ENCODE results near the gene SLC22A23.

The SLC22A23 gene

GRCh38 chr6:3442431-3443220 is 14.2 kb downstream of the SLC22A23 start:
- DNase-seq = no peak

- DNase-seq = no peak
Observed at GRCh38 chr6:3440911-3441310, 15.9 kb downstream of the SLC22A23 start.

DNA sequence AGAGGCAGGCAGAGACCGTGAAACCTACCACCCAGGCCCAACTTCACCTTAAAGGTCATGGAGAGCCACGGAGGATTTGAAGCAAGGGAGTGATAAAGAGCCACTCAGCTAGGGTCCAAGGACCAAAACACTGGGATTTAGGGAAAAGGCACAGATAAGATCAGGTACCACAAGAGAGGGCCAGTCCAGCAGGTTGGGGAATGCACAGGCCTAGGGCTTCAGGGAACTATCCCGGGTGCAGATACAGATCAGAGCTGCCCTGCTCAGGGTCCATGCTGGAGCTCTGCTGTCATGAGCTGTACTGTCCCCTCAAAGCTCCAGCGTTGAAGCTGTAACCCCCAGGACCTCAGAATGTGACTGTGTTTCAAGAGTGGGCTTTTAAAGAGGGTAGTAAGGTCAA is 16.9 kb downstream of the SLC22A23 start:
- no peak for DNase-seq

- peak; percentile 71 for DNase-seq
Observed at GRCh38 chr6:3438190-3439167, 18.4 kb downstream of the SLC22A23 start.

GRCh38 chr6:3433005-3433404 is 23.8 kb downstream of the SLC22A23 start:
- no peak for DNase-seq

- DNase-seq = no peak
Observed at GRCh38 chr6:3432416-3432815, 24.4 kb downstream of the SLC22A23 start.

DNA sequence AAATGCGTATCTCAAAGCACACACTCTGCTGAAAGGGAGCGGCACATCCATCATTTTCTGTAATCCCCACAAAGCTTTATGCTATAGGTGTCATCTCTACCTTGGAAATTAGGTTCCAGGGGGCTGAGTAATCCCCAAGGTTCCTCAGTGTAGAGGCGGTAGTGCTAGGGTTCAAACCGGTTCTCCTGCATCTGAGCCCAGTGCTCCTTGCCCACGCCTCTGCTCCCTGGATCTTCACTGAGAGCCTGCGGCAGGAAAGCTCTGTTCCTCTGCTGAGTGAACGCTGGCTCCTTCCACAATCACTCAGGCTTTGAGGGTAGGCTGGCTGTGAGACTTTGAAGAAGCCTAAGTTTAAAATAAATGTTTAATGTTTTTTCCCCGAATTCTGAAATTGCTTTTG is 24.9 kb downstream of the SLC22A23 start:
- no peak for DNase-seq

DNA sequence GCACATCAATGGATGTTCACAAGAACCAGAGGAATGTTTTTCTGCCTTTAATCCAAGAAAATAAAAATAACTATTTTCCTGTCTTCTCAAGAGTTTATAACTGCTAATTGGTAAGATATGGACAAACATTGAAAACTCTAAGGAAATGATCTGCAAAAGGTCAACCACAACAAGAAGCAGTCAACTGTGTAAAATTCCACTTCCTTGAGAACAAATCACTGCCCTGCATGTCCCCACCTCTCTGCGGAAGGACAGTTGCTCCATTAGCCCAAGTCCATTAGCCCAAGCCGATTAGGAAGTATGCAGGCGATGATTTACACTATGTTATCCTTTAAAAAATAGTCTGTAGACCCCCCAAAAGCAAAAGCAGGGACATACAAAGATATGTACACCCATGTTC is 27.6 kb downstream of the SLC22A23 start:
- no peak for DNase-seq

- no peak for DNase-seq
Observed at GRCh38 chr6:3428700-3429099, 28.1 kb downstream of the SLC22A23 start.

DNA sequence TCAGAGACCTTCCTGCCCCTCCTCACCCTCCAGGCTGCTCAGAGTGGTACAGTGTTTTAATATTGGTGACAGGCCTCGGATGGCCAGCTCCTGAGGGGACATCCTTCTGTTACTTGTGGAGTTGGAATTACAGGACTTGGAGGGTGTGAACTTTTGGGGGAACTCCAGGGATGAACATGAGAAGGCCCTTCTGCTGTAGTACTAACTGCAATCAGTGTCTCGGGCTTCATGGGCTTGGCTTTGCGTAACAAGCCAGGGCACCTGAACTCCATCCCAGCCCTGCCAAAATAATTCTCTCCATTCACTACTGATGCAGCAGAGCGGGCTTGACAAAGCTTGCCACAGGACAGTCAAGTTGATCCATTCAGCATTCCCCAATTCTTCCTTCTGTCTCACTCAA is 28.6 kb downstream of the SLC22A23 start:
- no peak for DNase-seq

- DNase-seq = no peak
Observed at GRCh38 chr6:3427687-3428085, 29.2 kb downstream of the SLC22A23 start.

DNA sequence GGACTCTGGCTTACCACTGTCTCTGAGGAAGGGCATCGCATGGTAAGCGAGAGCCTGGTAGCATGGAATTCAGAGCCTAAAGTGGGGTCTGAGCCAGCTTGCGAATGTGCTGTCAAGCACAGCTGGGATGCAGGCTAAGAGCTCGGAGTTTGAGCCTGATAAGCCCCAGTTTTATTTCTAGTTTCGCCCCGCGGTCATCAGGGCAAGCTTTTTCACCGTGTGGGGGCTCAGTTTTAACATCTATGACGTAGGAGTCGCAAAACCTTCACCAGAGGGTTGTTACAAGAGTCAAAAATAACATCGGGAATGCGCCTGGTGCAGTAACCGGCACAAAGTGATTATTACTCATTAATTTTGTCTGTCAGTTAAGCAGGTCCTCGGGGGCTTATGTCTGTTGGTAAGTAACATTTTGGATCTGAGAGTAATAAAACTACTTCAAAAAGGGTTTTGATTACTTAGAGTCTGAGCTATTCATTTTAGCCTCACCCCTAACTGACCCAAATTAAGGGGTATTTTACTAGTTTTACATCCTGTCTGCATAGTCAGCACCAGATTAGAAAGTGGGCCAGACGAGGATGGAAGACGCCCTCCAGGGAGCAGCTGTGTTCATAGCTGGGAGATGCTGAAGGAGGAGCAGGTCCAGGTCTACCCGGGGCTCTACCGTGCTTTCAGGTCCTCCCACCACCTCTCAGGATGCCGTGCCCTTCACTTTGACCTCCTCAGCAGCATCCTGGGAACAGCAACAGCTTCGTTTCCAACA is 29.7 kb downstream of the SLC22A23 start:
- DNase-seq = no peak

- no peak for DNase-seq
Observed at GRCh38 chr6:3426091-3426926, 30.5 kb downstream of the SLC22A23 start.

DNA sequence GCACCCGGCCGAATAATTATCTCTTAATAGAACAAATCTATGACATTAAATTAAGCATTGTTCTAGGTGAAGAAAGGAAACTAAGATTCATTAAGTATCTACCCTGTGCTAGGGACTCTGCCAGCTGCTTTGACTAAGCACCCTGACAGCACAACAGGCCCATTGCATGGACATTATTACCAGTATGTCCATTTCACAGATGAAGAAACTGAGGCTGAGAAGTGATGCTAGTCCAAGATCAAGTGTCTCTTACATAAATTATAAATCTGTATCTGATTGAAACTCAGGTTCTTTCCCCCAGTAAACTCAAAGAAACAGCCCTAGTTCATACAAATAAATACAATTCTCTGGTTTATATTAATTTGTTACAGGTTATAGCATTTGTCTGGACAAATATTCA is 31.3 kb downstream of the SLC22A23 start:
- DNase-seq = no peak

DNA sequence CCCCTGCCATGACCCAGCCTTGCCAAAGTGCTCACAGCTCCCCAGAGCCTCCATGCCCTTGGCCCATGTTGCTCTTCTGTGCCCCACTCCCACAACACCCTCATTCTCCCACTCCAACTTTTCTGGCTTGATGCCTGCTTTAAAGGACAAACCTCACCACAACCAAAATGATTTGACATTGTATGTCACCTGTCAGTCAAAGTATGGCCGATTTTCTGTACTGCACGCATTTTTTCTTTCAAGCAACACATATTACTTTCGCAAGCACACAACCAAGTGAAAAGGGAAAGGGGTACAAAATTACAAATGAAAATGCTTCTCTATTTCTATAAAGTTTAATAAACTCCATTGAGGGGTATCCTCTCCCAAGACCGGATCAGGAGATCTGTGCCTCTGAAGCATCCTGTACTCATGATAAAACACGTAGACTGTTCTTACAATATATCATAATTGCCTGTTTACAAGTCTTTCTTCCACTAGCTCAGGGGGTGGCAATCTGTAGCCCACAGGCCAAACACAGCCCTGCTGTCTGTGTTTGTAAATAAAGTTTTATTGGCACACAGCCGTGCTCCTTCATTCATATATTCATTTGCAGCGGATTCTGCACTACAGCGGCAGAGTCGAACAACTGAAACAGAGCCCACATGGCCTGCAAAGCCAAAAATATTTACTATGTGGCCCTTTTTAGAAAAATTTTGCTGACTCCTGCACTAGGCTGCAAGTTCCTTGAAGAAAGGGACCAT is 32.5 kb downstream of the SLC22A23 start:
- DNase-seq = no peak

- no peak for DNase-seq
Observed at GRCh38 chr6:3423439-3424184, 33.2 kb downstream of the SLC22A23 start.

DNA sequence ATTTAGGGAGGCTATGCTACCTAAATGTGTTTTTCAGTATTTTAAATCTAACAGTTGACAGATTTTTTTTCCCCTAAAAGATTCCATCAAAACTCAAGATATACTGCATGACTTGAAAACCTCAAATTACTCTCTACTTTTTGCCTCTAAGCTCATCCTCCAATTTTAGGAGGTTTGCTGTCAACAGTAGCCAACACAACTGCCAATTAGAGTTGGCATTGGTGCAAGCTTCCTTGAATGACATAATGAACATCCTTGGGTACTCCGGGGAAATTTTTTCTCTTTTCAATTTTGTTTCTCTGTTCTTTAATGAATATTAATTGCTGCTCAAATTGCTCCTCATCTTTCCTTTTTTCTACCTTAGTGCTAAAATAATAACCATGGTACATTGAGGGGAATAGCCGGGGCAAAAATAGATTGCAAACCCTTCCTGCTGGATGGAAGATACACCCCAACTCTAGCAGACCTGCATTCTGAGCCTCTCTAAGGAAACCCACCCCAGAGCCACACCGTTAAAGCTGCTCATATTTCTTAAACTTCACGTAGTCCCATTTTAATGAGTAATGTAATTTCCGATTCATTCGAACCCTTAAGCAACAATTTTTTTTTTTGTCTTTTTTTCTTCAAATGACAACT is 34.3 kb downstream of the SLC22A23 start:
- DNase-seq = peak; percentile 27

DNA sequence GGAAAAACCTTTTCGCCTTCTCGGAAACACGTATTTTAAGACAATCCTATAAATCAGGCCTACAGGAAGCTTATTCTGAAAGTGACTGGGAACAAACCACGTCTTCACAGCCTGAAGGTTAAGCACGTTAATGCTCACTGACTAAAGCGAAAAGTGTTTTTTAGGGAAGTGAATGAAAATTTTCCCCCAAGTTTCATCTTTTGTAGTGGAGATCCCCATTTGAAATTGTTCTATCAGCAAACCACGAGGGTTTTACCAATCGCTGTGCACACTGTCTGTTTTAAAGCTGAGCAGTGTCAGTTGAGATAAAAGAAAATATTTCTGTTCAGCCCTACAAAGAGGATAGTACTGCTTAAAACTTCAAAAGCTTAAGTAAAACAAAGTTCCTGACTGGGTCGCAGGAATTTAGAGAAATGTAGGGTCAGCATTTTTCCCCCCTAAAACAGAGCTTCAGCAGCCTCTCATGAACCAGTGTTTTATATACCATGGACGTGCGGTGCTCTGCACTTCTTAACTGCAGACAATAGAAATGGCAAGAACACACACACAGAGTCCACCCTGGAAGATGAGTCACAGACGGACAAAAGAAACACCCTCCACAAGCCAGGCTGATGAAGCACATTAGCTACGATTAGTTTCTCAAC is 34.9 kb downstream of the SLC22A23 start:
- DNase-seq = no peak

DNA sequence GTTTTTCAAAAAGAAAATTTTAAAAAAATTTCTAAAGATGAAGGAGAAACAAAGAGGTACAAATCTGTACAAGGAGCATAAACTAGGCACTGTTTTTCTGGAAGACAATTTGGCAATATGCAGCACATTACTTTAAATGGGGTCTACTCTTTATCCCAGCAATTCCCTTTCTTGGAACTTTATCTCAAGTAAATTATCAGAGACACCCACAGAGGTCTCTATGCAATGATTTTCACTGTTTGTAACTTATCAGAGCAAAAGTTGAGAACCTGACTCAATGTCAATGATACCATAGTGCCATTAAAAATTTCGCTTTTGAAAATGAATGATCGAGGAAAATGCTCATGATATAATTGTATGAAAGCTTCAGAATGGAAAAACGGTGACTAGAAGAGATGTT is 35.7 kb downstream of the SLC22A23 start:
- no peak for DNase-seq

Data from COR-L47 (cell line).